Measurements from ENCODE around the gene MAGI2. TPM values are rescaled to one million over a fixed set of nuclear protein-coding genes. Genes with fewer than 3 reads are reported as not detected.

MAGI2 gene
- polyA plus RNA-seq, 1 experiment = 0.81 TPM

- no peak for DNase-seq (ENCODE audit: low read depth)
- Histone ChIP-seq H3K36me3 (ENCODE audit: control insufficient read depth, insufficient read depth, low read length) (no peaks in the 10 kb centered on the region), H3K4me3 (ENCODE audit: low read depth, low read length) (no peak overlapping the region), H3K27me3 (ENCODE audit: control insufficient read depth, insufficient read depth, low read length) (no peaks in the 10 kb centered on the region)
- TF ChIP-seq, protein P1, sequence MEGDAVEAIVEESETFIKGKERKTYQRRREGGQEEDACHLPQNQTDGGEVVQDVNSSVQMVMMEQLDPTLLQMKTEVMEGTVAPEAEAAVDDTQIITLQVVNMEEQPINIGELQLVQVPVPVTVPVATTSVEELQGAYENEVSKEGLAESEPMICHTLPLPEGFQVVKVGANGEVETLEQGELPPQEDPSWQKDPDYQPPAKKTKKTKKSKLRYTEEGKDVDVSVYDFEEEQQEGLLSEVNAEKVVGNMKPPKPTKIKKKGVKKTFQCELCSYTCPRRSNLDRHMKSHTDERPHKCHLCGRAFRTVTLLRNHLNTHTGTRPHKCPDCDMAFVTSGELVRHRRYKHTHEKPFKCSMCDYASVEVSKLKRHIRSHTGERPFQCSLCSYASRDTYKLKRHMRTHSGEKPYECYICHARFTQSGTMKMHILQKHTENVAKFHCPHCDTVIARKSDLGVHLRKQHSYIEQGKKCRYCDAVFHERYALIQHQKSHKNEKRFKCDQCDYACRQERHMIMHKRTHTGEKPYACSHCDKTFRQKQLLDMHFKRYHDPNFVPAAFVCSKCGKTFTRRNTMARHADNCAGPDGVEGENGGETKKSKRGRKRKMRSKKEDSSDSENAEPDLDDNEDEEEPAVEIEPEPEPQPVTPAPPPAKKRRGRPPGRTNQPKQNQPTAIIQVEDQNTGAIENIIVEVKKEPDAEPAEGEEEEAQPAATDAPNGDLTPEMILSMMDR (IDR thresholded peaks at IDR 0.05; ENCODE audit: insufficient read depth, low read depth, low read length) = no peak
- ChIA-PET POLR2A (no interaction called here), CTCF (no interaction called here)
These were observed 1026.3 kb downstream of the MAGI2 start for GRCh38 chr7:78427209-78427608.

DNA sequence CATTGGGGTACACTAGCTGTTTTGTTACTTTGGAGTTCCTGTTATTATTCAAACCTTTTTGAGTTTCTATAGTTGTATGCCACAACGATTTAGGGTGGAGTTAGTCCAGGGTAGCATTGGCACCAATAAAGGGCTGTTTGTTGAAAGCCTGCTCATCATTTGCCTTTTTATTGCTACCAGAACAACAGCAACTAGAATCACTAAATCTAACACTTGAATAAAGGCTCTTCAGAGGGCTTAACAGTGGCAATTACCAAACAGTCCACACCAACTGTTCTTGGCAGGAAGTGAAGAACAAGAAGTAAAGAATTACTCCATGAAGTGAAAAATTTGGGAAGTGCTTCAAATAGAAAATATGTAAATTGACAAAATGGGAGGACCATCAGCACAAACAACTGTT lies 1033.5 kb downstream of the MAGI2 start:
- Histone ChIP-seq H3K27me3 (ENCODE audit: control insufficient read depth, insufficient read depth, low read length) (no peaks in the 10 kb centered on the region), H3K4me3 (ENCODE audit: low read depth, low read length) (no peak overlapping the region), H3K36me3 (ENCODE audit: control insufficient read depth, insufficient read depth, low read length) (no peaks in the 10 kb centered on the region)
- TF ChIP-seq, protein P1 (IDR thresholded peaks at IDR 0.05; ENCODE audit: insufficient read depth, low read depth, low read length) = no peak
- ChIA-PET CTCF (interaction anchor here (1.3 kb wide), 1 partner anchor 14 kb away, joined by 3 read pairs; no protein-coding TSS in a partner anchor), POLR2A (no interaction called here)
- DNase-seq (ENCODE audit: low read depth) = no peak

GRCh38 chr7:78417180-78417853 lies 1036.2 kb downstream of the MAGI2 start:
- Histone ChIP-seq H3K36me3 (ENCODE audit: control insufficient read depth, insufficient read depth, low read length) (no peaks in the 10 kb centered on the region), H3K4me3 (ENCODE audit: low read depth, low read length) (no peak overlapping the region), H3K27me3 (ENCODE audit: control insufficient read depth, insufficient read depth, low read length) (no peaks in the 10 kb centered on the region)
- POLR2A ChIA-PET = no interaction called here
- CTCF ChIA-PET = no interaction called here
- TF ChIP-seq, protein P1 (IDR thresholded peaks at IDR 0.05; ENCODE audit: insufficient read depth, low read depth, low read length) = no peak
- DNase-seq (ENCODE audit: low read depth) = no peak

- no peak for DNase-seq (ENCODE audit: low read depth)
- TF ChIP-seq, protein P1 (IDR thresholded peaks at IDR 0.05; ENCODE audit: insufficient read depth, low read depth, low read length) = no peak
- CTCF ChIA-PET = no interaction called here
These were observed 1039.9 kb downstream of the MAGI2 start for GRCh38 chr7:78413568-78413967.

DNA sequence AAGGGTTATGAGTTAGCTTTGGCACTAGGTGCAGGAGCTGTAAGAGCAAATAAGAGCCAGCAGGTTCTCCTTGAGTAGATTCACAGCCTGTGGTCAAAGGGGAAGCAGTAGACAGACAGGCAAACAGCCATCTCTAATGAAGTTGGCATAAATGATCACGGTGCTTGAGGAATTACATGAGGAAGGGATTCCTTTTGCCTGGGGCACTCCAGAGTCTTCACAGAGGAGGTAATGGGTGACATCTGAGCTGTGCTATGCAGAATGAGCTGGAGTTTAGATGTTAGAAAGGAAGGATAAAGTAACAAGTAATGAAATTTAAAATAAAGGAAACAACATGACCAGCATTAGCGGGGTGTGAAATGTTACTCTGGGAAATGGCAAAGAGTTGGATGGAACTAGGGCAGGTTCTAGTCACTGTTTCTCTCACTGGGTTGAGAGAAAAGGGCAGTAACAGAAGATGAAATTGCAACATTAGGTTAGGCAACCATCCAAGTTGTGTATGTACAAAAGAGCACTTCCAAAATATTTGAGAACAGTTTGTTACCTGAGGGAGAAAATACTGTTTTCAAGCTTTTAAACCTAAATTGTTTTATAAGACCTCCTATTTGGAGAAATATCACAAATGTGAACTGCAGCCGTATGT lies 1041.1 kb downstream of the MAGI2 start:
- no peaks in the 10 kb centered on the region for H3K27me3 ChIP-seq (ENCODE audit: control insufficient read depth, insufficient read depth, low read length)
- no peak for DNase-seq (ENCODE audit: low read depth)
- TF ChIP-seq, protein P1 (IDR thresholded peaks at IDR 0.05; ENCODE audit: insufficient read depth, low read depth, low read length) = no peak
- CTCF ChIA-PET = no interaction called here
- no peak overlapping the region for H3K4me3 ChIP-seq (ENCODE audit: low read depth, low read length)
- no peaks in the 10 kb centered on the region for H3K36me3 ChIP-seq (ENCODE audit: control insufficient read depth, insufficient read depth, low read length)
- POLR2A ChIA-PET = no interaction called here

More at GRCh38 chr7:78413568-78413967, 1039.9 kb downstream of the MAGI2 start:
- no peaks in the 10 kb centered on the region for H3K27me3 ChIP-seq (ENCODE audit: control insufficient read depth, insufficient read depth, low read length)
- no peaks in the 10 kb centered on the region for H3K36me3 ChIP-seq (ENCODE audit: control insufficient read depth, insufficient read depth, low read length)
- POLR2A ChIA-PET = no interaction called here
- no peak overlapping the region for H3K4me3 ChIP-seq (ENCODE audit: low read depth, low read length)

All from BJ (cell line).